Astrocyte (in vitro differentiated cells and primary cell): Measurements from ENCODE around the gene EIF5A.

Source experiments
- EZH2 ChIP-seq: IDR thresholded peaks from 2 replicates; pipeline ENCODE4 v1.6.1; 2012; ENCODE audit warnings: mild to moderate bottlenecking, low read length, inconsistent platforms; ENCODE audit not compliant: insufficient read depth
- TF ChIP-seq, protein P1 (sequence below): IDR thresholded peaks from 2 replicates; pipeline ENCODE4 v1.5.1; 2011; ENCODE audit warnings: low read depth, mild to moderate bottlenecking, inconsistent platforms, low read length, moderate library complexity; ENCODE audit not compliant: insufficient read depth

DNA sequence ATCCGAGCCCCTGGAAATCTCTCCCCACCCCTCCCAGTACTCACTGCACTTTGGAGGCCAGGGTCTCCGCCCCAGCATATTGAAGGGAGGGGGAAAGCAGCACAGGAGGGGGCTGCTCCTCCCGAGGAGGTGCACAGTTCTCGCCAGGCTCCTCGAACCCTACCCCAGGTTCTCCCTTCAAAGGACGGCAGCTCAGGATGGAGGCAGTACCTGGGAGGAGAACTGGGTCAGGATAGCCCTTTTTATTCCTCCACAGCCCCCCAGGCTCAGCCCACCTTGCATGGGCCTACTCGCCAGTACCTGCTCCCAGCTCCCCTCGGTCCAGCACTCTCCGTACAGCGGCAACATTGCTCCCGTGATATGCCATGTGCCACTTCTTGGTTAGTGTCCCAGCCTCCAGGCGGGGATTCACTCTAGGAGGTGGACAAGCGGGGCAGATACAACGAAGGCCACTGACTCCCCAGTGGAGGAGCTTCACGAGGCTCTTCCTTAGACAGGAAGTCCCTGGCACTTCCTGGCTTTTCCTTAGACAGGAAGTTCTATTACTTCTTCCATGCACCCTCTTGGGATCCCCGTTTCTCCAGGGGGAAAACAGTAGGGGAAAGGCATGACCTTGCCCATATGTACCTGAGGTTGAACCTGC, 9.9 kb downstream of the EIF5A start:
- TF ChIP-seq, protein P1, sequence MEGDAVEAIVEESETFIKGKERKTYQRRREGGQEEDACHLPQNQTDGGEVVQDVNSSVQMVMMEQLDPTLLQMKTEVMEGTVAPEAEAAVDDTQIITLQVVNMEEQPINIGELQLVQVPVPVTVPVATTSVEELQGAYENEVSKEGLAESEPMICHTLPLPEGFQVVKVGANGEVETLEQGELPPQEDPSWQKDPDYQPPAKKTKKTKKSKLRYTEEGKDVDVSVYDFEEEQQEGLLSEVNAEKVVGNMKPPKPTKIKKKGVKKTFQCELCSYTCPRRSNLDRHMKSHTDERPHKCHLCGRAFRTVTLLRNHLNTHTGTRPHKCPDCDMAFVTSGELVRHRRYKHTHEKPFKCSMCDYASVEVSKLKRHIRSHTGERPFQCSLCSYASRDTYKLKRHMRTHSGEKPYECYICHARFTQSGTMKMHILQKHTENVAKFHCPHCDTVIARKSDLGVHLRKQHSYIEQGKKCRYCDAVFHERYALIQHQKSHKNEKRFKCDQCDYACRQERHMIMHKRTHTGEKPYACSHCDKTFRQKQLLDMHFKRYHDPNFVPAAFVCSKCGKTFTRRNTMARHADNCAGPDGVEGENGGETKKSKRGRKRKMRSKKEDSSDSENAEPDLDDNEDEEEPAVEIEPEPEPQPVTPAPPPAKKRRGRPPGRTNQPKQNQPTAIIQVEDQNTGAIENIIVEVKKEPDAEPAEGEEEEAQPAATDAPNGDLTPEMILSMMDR, result no peak
- TF ChIP-seq EZH2, result no peak
